ENCODE data around the gene CNNM4. TPM values are rescaled to one million over a fixed set of nuclear protein-coding genes. Genes with fewer than 3 reads are reported as not detected.
A peak's percentile ranks its signal among the peaks of the same experiment; 100 is the strongest.

CNNM4 gene
- total RNA-seq, 2 experiments from 2014 or later, result 5.6 to 6.0 TPM

DNA sequence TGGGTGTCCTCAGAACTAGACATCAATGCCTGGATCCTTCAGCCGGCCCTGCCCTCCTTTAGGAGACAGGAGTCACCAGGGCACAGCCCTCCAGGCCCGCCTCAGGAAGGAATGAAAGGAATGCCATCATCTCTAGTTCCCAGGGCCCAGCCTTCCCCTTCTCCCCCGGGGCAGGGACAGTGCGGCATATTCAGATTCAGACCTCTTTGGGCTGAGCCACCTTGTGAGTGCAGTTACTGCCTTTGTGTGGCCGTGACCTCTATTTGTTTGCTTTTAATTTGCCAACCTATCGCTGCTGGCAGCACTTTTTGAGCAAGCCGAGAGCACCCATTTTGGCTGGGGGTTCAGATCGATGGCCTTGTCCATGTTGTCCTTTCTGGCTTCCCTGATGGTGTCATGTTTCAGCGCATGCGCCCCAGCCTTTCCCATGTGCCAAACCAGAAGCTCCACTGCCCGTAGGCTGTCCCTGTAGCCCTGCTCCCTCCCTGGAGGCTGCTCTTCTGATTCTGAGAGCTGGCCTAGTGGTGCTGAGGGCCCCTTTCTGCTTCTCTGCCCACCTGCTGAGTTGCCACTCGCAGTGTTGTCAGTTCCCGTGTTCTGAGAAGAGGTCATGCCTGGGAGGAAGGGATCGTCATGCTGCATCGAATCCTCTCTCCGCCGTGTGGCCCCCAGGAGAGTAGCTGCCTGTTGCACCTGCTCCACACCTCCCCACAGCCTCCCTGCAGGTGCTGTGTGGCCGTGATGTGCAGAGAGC is 72.2 kb downstream of the CNNM4 start:
- no peaks in the 10 kb centered on the region for H3K9me3 Mint-ChIP-seq
- H3K27ac Mint-ChIP-seq, result no peak overlapping the region
- no peaks in the 10 kb centered on the region for H3K4me1 Mint-ChIP-seq (ENCODE audit: low read depth)
- intact Hi-C loops (cut with micrococcal nuclease), result no loop called here
- no peak overlapping the region for H3K4me3 Mint-ChIP-seq
- DNase-seq, result no peak
- H3K36me3 Mint-ChIP-seq (ENCODE audit: low read depth), result peaks cover 10% of the 10 kb centered on the region
- no peaks in the 10 kb centered on the region for H3K27me3 Mint-ChIP-seq (ENCODE audit: low read depth)
- CTCF ChIA-PET, result interaction anchor here (0.8 to 1.6 kb wide), 2 partner anchors 25 to 29 kb away, joined by 4 to 10 read pairs; partner anchors contain the start of gene ANKRD39

DNA sequence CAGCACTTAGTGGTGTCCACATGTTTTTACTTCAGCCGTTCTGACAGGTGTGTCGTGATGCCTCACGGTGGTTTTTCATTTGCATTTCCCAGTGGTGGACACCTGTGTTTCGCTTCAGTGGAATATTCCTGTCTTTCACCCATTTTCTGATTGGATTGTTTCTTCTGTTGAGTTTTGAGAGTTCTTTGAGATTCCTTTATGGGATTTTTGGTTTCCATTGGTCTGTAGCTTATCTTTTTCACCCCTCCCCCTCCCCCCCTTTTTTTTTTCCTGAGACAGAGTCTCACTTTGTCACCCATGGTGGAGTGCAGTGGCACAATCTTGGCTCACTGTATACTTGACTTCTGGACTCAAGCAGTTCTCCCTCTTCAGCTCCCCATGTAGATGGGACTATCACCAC is 75.1 kb downstream of the CNNM4 start:
- Mint-ChIP-seq H3K9me3 (no peaks in the 10 kb centered on the region), H3K4me3 (no peak overlapping the region), H3K4me1 (ENCODE audit: low read depth) (peaks cover 11% of the 10 kb centered on the region), H3K27ac (no peak overlapping the region), H3K27me3 (ENCODE audit: low read depth) (no peaks in the 10 kb centered on the region), H3K36me3 (ENCODE audit: low read depth) (peaks cover 12% of the 10 kb centered on the region)
- no peak for DNase-seq
- intact Hi-C loops (cut with micrococcal nuclease), result no loop called here
- CTCF ChIA-PET, result interaction anchor here (0.6 kb wide), 2 partner anchors 115 to 221 kb away, joined by 3 read pairs; no protein-coding TSS in a partner anchor

DNA sequence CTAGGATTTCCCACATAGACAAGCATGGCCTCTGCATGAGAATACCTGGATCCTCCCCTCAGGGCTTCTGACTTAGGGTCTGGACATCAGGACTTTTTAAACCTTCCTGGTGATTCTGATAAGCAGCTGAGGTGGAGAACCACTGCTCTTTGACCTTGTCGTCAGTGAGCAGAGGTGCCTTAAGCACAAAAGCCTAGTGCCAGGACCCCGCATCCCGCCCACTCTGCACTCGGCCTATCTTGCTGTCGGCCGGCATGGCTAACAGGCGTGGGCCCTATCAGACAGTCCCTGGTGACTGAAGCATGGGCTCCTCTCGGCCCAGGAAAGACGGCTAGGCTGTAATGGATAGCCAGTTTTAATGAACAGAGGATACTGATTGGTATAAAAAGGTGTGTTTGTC is 76.9 kb downstream of the CNNM4 start:
- intact Hi-C loops (cut with micrococcal nuclease), result no loop called here
- H3K4me1 Mint-ChIP-seq (ENCODE audit: low read depth), result peaks cover 11% of the 10 kb centered on the region
- no peak overlapping the region for H3K4me3 Mint-ChIP-seq
- CTCF ChIA-PET, result no interaction called here
- H3K27me3 Mint-ChIP-seq (ENCODE audit: low read depth), result no peaks in the 10 kb centered on the region
- DNase-seq, result no peak
- H3K9me3 Mint-ChIP-seq, result no peaks in the 10 kb centered on the region
- H3K36me3 Mint-ChIP-seq (ENCODE audit: low read depth), result peaks cover 11% of the 10 kb centered on the region
- no peak overlapping the region for H3K27ac Mint-ChIP-seq

- Mint-ChIP-seq H3K36me3 (ENCODE audit: low read depth) (peaks cover 11% of the 10 kb centered on the region), H3K4me3 (peak overlapping the region; percentile 49), H3K4me1 (ENCODE audit: low read depth) (peaks cover 11% of the 10 kb centered on the region), H3K9me3 (no peaks in the 10 kb centered on the region), H3K27me3 (ENCODE audit: low read depth) (no peaks in the 10 kb centered on the region), H3K27ac (no peak overlapping the region)
- CTCF ChIA-PET, result no interaction called here
- DNase-seq, result no peak
- intact Hi-C loops (cut with micrococcal nuclease), result loop anchor here (1.0 to 2.0 kb wide), 2 partner anchors 20 to 22 kb away; partner anchors contain the start of genes ANKRD39 and CNNM3
Measured at GRCh38 chr2:96838345-96839292, 77.9 kb downstream of the CNNM4 start.

DNA sequence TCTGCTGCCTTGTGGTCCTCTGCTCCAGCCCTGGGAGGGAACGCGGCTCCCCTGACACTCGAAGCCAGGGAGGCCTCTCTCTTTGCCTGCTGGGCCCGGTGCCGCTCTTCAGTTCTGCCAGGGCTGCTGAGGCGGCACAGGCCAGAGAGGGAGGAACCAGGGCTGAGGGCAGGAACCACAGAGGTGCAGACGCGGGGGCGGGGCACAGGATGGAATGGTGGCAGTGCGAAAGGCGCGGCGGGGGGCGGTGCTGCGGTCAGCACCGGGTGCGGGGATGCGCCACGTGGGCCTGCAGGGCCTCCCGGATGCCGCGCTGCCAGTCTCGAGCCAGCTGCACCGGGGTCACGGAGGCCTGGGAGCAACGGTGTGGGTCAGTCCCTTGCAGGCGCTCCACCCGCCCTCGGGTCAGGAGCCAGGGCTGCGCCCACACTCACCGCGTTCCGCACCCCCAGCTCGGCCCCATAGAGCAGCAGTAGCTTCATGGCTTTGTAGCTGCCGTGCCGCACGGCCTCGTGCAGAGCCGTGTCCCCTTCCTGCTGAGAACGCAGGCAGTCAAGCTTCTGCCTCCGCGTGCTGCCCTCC is 78.7 kb downstream of the CNNM4 start:
- peaks cover 11% of the 10 kb centered on the region for H3K4me1 Mint-ChIP-seq (ENCODE audit: low read depth)
- intact Hi-C loops (cut with micrococcal nuclease), result loop anchor here (1.0 to 2.0 kb wide), 2 partner anchors 19 to 23 kb away; partner anchors contain the start of genes ANKRD39 and CNNM3
- CTCF ChIA-PET, result interaction anchor here (1.1 to 1.7 kb wide), 4 partner anchors 17 to 123 kb away, joined by 3 to 9 read pairs (median 6); partner anchors contain the start of gene ANKRD39
- peak; percentile 89 for DNase-seq
- H3K27me3 Mint-ChIP-seq (ENCODE audit: low read depth), result no peaks in the 10 kb centered on the region
- H3K27ac Mint-ChIP-seq, result no peak overlapping the region
- H3K4me3 Mint-ChIP-seq, result peak overlapping the region; percentile 49
- peaks cover 9% of the 10 kb centered on the region for H3K36me3 Mint-ChIP-seq (ENCODE audit: low read depth)
- H3K9me3 Mint-ChIP-seq, result no peaks in the 10 kb centered on the region

DNA sequence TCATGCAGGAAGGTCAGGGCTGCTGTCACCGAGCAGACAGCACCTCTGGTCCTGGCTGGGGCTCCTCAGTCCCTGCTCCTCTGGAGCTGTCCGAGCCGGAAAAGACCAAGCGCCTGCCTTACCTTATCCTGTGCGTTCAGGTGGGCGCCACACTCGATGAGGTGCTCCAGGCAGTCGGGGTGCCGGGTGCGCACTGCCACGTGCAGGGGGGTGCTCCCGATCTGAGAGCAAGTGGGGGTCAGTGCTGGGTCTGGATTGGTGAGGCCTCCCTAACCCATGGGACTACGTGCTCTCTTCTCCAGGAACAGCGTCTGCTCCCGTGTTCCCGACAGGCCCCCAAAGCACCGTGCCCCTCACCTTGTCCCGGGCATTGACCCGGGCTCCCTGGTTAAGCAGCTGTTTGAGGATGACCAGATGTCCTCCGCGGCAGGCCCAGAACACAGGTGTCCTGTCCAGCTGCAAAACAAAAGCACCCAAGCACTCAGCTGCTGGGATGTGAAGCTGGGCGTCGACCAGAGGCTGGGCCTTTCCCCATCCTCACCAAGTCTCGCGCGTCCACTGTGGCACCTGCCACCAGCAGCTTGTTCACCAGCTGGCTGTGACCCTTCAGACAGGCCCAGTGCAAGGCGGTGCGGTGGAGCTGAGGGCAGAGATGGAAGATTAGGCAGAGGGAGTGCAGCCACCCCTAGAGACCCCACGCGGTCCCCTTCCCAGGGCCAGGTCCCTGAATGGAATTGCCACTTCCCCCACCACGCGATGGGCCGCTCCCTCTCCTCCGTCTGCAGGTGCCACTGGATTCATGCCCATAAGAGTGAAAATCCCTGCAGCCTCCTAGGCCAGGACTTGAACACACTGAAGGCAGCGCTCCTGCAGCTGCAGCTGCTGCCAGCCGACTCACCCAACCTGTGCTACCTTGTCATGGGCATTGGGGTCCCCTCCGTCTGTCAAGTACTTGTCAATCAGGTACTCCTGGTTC is 79.5 kb downstream of the CNNM4 start:
- H3K4me1 Mint-ChIP-seq (ENCODE audit: low read depth), result peaks cover 11% of the 10 kb centered on the region
- DNase-seq, result no peak
- intact Hi-C loops (cut with micrococcal nuclease), result loop anchor here (1.0 to 2.0 kb wide), 2 partner anchors 18 to 23 kb away; partner anchors contain the start of genes ANKRD39 and CNNM3
- H3K27me3 Mint-ChIP-seq (ENCODE audit: low read depth), result no peaks in the 10 kb centered on the region
- peaks cover 12% of the 10 kb centered on the region for H3K36me3 Mint-ChIP-seq (ENCODE audit: low read depth)
- H3K27ac Mint-ChIP-seq, result no peak overlapping the region
- H3K4me3 Mint-ChIP-seq, result no peak overlapping the region
- CTCF ChIA-PET, result interaction anchor here (1.1 to 1.7 kb wide), 5 partner anchors 16 to 122 kb away, joined by 3 to 9 read pairs (median 5); partner anchors contain the start of gene ANKRD39
- no peaks in the 10 kb centered on the region for H3K9me3 Mint-ChIP-seq

DNA sequence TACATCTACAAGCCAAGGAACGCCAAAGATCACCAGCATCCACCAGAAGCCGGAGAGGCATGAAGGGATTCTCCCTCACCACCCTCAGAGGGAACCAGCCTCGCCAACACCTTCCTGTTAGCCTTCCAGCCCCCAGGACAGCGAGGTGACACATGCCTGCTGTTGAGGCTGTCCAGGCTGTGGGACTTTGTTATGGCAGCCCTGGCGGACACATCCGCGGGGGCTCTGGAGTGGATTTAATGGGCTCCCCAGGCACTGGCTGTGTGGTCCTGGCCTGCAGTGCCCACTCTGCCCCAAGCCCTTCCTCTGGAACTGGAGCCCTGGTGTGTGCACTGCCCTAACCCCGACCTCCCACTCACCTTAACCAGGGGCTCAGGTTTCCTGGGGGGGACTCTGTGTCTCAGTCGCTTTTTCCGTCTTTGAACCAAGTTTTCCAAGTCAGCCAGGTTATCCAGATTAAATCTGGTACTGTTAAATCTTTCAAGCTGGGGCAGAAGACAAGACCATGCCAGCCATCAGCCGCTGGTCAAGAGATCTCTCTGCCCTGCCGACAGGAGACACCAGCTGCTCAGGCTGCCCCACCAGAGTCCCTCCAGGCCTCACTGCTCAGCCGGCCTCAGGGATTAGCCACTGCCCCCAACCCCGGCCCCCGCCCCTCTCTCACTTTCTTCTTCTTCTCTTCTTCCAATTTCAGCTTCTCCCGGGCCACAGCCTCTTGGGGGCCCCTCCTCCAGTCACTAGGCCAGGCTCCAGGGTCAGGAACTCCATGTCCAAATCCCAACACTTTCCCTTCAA is 81.2 kb downstream of the CNNM4 start:
- no peak for DNase-seq
- Mint-ChIP-seq H3K4me1 (ENCODE audit: low read depth) (peaks cover 11% of the 10 kb centered on the region), H3K36me3 (ENCODE audit: low read depth) (peaks cover 12% of the 10 kb centered on the region), H3K9me3 (no peaks in the 10 kb centered on the region), H3K27me3 (ENCODE audit: low read depth) (no peaks in the 10 kb centered on the region), H3K4me3 (no peak overlapping the region), H3K27ac (no peak overlapping the region)
- intact Hi-C loops (cut with micrococcal nuclease), result no loop called here
- CTCF ChIA-PET, result interaction anchor here (0.7 to 1.3 kb wide), 3 partner anchors 10 to 110 kb away, joined by 3 to 5 read pairs (median 5); partner anchors contain the start of gene ANKRD39

GRCh38 chr2:96842600-96842999 is 81.9 kb downstream of the CNNM4 start:
- Mint-ChIP-seq H3K27me3 (ENCODE audit: low read depth) (no peaks in the 10 kb centered on the region), H3K27ac (no peak overlapping the region), H3K9me3 (no peaks in the 10 kb centered on the region), H3K4me1 (ENCODE audit: low read depth) (peaks cover 11% of the 10 kb centered on the region), H3K4me3 (no peak overlapping the region), H3K36me3 (ENCODE audit: low read depth) (peaks cover 18% of the 10 kb centered on the region)
- no peak for DNase-seq
- intact Hi-C loops (cut with micrococcal nuclease), result no loop called here
- CTCF ChIA-PET, result interaction anchor here (0.6 to 1.3 kb wide), 4 partner anchors 9 to 270 kb away, joined by 3 to 5 read pairs (median 4); partner anchors contain the start of gene ANKRD39

DNA sequence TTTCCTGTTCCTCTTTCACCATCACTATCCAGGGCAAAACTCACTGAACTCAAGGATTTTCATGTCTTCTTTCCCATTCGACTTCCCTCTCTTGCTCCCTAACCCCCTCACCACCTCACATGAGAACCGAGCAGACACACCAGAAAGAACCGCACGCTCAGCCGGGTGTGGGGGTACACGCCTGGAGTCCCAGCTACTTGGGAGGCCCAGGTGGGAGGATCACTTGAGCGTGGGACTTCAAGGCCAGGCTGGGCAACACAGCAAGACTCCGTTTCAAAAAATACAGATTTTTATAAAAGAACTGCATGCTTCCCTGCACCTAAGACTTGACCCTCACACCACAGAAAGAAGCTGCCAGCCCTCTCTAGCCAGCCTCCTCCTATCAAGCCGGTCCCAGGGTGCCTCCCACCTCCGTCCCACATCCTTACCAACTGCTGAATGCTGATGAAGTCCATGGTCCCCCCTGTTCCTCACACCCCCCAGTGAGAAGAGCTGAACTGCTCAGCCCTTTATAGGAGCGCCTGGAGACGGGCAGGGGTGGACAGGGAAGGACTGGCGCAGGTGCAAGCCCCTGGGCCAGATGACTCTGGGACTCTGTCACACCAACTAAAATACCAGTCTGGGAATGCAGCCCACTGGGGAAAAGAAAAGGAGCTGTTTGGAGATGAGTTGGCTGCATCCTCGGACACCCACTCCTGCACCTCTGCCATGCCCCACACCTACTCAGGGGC is 83.0 kb downstream of the CNNM4 start, which contains the start of gene ANKRD23:
TSS of gene ANKRD23 (minus strand) at position 484 of the 731 bp plus-strand sequence. CDS start at position 455, 29 bp downstream.
- Mint-ChIP-seq H3K36me3 (ENCODE audit: low read depth) (peaks cover 18% of the 10 kb centered on the region), H3K9me3 (no peaks in the 10 kb centered on the region), H3K27ac (peak within 1 kb of the TSS; percentile 34), H3K27me3 (ENCODE audit: low read depth) (no peaks in the 10 kb centered on the region), H3K4me1 (ENCODE audit: low read depth) (peaks cover 11% of the 10 kb centered on the region), H3K4me3 (no peak within 1 kb of the TSS)
- CTCF ChIA-PET, result interaction anchor here (1.1 to 1.7 kb wide), 2 partner anchors 14 to 16 kb away, joined by 3 to 8 read pairs; partner anchors contain the start of gene ANKRD39
- intact Hi-C loops (cut with micrococcal nuclease), result no loop called here
- DNase-seq, result no peak

DNA sequence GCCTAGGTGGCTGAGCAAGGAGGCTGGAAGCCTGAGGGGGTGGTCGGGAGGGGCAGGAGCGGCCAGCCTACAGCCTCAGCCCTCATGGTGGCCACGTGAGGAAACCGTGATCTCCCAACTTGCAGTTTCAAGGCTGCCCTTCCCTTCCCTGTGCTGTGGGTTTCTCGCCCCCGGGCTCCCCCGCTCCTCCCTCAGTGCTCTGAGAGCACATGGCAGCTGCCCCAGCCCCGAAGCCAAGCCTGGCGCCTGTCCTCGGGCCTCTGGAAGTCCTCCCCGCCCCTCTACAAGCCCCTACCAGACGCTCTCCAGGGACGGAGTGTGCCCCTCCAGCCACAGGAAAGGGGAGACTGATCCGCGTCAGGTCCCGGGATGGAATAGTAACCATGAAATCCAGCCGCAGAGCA is 83.7 kb downstream of the CNNM4 start:
- CTCF ChIA-PET, result interaction anchor here (1.1 to 1.7 kb wide), 2 partner anchors 13 to 17 kb away, joined by 3 to 8 read pairs; partner anchors contain the start of gene ANKRD39
- no peak for DNase-seq
- no peaks in the 10 kb centered on the region for H3K9me3 Mint-ChIP-seq
- no peaks in the 10 kb centered on the region for H3K27me3 Mint-ChIP-seq (ENCODE audit: low read depth)
- peaks cover 6% of the 10 kb centered on the region for H3K4me1 Mint-ChIP-seq (ENCODE audit: low read depth)
- no peak overlapping the region for H3K4me3 Mint-ChIP-seq
- H3K27ac Mint-ChIP-seq, result no peak overlapping the region
- intact Hi-C loops (cut with micrococcal nuclease), result no loop called here
- peaks cover 16% of the 10 kb centered on the region for H3K36me3 Mint-ChIP-seq (ENCODE audit: low read depth)
